ENCODE results near the gene ETNPPL. TPM values are rescaled to one million over a fixed set of nuclear protein-coding genes. Genes with fewer than 3 reads are reported as not detected.

The ETNPPL gene
- total RNA-seq, 4 donors from 2014 or later, result 2.2 TPM; not detected in 3

DNA sequence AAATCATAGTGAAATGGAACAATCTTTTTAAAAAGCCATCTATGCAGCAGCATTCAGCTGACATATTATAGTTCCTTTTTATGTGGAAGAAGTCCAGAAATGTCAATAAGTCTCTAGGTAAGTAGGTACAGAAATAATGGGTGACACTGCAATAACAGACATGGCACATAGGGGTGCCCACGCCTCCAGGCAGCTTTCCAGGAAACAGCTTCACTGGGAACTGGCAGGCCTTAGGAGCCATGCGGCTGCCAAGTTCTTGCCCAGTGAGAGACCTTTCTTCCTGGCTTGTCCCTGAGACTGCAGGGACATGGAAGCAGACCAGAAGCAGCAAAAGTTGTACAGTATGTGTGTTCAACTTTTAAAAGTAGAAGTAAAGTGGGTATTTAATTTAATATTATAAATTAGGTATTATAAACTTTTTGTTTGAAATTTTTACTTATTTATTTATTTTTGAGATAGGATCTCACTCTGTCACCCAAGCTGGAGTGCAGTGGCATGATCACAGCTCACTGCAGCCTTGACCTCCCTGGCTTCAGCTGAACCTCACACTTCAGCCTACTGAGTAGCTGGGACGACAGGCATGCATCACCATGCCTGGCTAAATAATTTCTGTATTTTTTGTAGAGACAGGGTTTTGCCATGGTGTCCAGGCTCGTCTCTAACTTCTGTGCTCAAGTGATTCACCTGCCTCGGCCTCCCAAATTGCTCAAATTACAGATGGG lies 12.1 kb upstream of the ETNPPL start:
- no peaks in the 10 kb centered on the region for H3K27me3 ChIP-seq
- H3K27ac ChIP-seq, result no peak overlapping the region
- H3K4me3 ChIP-seq, result no peak overlapping the region
- DNase-seq (peak in 1 of 2 donors; percentile 53), ATAC-seq (peak; percentile 74 to 87)
- no peak for TF ChIP-seq POLR2A (IDR thresholded peaks at IDR 0.05)
- TF ChIP-seq, protein P1, sequence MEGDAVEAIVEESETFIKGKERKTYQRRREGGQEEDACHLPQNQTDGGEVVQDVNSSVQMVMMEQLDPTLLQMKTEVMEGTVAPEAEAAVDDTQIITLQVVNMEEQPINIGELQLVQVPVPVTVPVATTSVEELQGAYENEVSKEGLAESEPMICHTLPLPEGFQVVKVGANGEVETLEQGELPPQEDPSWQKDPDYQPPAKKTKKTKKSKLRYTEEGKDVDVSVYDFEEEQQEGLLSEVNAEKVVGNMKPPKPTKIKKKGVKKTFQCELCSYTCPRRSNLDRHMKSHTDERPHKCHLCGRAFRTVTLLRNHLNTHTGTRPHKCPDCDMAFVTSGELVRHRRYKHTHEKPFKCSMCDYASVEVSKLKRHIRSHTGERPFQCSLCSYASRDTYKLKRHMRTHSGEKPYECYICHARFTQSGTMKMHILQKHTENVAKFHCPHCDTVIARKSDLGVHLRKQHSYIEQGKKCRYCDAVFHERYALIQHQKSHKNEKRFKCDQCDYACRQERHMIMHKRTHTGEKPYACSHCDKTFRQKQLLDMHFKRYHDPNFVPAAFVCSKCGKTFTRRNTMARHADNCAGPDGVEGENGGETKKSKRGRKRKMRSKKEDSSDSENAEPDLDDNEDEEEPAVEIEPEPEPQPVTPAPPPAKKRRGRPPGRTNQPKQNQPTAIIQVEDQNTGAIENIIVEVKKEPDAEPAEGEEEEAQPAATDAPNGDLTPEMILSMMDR (IDR thresholded peaks at IDR 0.05 in 4 of 5, conservative IDR thresholded peaks at IDR 0.05 in 1 of 5), result no peak
- peaks cover 5 to 6% of the 10 kb centered on the region in 2 donors for H3K4me1 ChIP-seq
- intact Hi-C loops (cut with DNase I; ENCODE audit: low total_unique reads) (no loop called here), in situ Hi-C loops (cut with MboI; ENCODE audit: low sequenced_read_pairs in 4 of 4) (no loop called here)
- H3K36me3 ChIP-seq, result no peaks in the 10 kb centered on the region
- H3K9me3 ChIP-seq, result no peaks in the 10 kb centered on the region

DNA sequence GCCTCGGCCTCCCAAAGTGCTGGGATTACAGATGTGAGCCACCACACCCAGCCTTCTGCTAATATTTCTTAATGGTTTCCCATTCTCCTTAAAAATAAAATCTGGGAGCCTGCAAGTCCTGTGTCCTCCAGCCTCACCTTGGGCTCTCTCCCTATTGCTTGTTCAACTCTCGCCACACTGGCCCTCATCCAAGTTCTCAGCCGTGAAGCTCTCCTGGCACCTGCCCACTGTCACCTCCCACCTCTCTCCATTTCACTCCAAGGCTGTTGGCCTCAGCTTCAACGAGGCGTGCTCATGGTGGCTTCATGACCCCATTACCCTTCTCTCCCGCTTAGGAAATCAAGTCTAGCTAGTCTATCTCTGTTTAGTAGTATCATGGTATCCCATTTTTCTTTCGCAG lies 9.5 kb upstream of the ETNPPL start:
- intact Hi-C loops (cut with DNase I; ENCODE audit: low total_unique reads), result no loop called here
- in situ Hi-C loops (cut with MboI; ENCODE audit: low sequenced_read_pairs in 4 of 4), result no loop called here

DNA sequence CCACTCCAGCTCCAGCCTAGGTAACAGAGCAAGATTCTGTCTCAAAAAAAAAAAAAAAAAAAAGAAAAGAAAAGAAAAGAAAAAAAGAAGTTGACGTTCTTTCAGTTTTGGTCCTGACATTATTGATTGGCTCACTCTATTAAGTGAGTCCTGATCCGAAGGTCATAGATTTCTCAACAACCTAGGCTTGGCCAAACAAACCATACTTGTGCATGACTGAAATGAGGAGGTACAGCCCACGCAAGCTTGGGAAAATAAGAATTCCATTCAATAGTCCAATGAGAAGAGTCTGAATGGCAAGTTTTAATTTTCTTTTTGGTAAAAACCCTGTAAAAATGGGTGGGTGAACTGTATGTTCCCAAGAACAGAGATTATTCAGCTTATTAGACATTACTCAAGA lies 3.2 kb upstream of the ETNPPL start:
- no peaks in the 10 kb centered on the region for H3K36me3 ChIP-seq
- DNase-seq (no peak), ATAC-seq (no peak)
- intact Hi-C loops (cut with DNase I; ENCODE audit: low total_unique reads), result no loop called here
- TF ChIP-seq, protein P1 (IDR thresholded peaks at IDR 0.05 in 4 of 5, conservative IDR thresholded peaks at IDR 0.05 in 1 of 5), result no peak
- no peak for TF ChIP-seq POLR2A (IDR thresholded peaks at IDR 0.05)
- in situ Hi-C loops (cut with MboI; ENCODE audit: low sequenced_read_pairs in 4 of 4), result no loop called here
- H3K4me1 ChIP-seq, result peaks cover 0 to 7% of the 10 kb centered on the region in 2 donors
- no peaks in the 10 kb centered on the region for H3K27me3 ChIP-seq
- no peak overlapping the region for H3K27ac ChIP-seq
- H3K9me3 ChIP-seq, result no peaks in the 10 kb centered on the region
- no peak overlapping the region for H3K4me3 ChIP-seq

More for the DNA sequence above, 9.5 kb upstream of the ETNPPL start:
- Histone ChIP-seq H3K27me3 (no peaks in the 10 kb centered on the region), H3K27ac (no peak overlapping the region), H3K9me3 (no peaks in the 10 kb centered on the region), H3K4me3 (no peak overlapping the region), H3K4me1 (peaks cover 5 to 6% of the 10 kb centered on the region in 2 donors), H3K36me3 (no peaks in the 10 kb centered on the region)
- TF ChIP-seq, protein P1 (IDR thresholded peaks at IDR 0.05 in 4 of 5, conservative IDR thresholded peaks at IDR 0.05 in 1 of 5), result no peak
- no peak for TF ChIP-seq POLR2A (IDR thresholded peaks at IDR 0.05)
- DNase-seq (no peak), ATAC-seq (no peak)

DNA sequence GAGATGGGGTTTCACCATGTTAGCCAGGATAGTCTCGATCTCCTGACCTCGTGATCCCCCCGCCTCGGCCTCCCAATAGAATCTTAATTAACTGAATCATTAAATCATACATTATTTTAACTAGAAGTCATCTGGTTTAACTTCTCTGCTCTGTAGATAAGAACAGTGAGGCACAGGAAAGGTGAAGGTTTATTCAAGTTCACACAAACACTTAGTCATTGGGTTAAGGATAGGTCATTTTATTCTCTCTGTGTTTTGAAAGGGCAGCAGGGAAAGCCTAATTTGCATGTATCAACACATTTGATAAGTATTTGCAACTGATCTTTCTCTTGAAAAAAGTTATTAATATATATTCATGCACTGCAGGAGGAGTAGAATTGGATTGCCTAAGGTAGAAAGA lies 1.1 kb upstream of the ETNPPL start:
- DNase-seq, result no peak
- no peak for TF ChIP-seq POLR2A (IDR thresholded peaks at IDR 0.05)
- TF ChIP-seq, protein P1 (IDR thresholded peaks at IDR 0.05 in 4 of 5, conservative IDR thresholded peaks at IDR 0.05 in 1 of 5), result no peak
- peaks cover 0 to 7% of the 10 kb centered on the region in 2 donors for H3K4me1 ChIP-seq
- no peaks in the 10 kb centered on the region for H3K9me3 ChIP-seq
- no peak overlapping the region for H3K27ac ChIP-seq
- no peak overlapping the region for H3K4me3 ChIP-seq
- intact Hi-C loops (cut with DNase I; ENCODE audit: low total_unique reads) (no loop called here), in situ Hi-C loops (cut with MboI; ENCODE audit: low sequenced_read_pairs in 4 of 4) (no loop called here)
- H3K36me3 ChIP-seq, result no peaks in the 10 kb centered on the region
- H3K27me3 ChIP-seq, result no peaks in the 10 kb centered on the region
- no peak for ATAC-seq
